Nephron (organoid): ENCODE data around the gene ATP2A3.

Experiments
- H3K27ac Mint-ChIP-seq, 3 experiments: 2 replicates each; pipeline ENCODE4 v1.8.0; 2020; ENCODE audit warnings: mixed read lengths in 3 of 3, mild to moderate bottlenecking in 2 of 3, moderate library complexity in 1 of 3
- H3K27me3 Mint-ChIP-seq: 2 replicates; pipeline ENCODE4 v1.8.0; 2021; ENCODE audit warnings: low read depth, mild to moderate bottlenecking, moderate library complexity, mixed read lengths
- H3K36me3 Mint-ChIP-seq: 2 replicates; pipeline ENCODE4 v1.8.0; 2020; ENCODE audit warnings: low read depth, mixed read lengths
- H3K4me1 Mint-ChIP-seq: 2 replicates; pipeline ENCODE4 v1.8.0; 2020; ENCODE audit warnings: mixed read lengths
- H3K4me3 Mint-ChIP-seq, 3 experiments: 2 replicates each; pipeline ENCODE4 v1.8.0; 2020; ENCODE audit warnings: mild to moderate bottlenecking in 3 of 3, mixed read lengths in 3 of 3, moderate library complexity in 2 of 3
- H3K9me3 Mint-ChIP-seq: 2 replicates; pipeline ENCODE4 v1.8.0; 2020; ENCODE audit warnings: mixed read lengths
- TF ChIP-seq, protein P1 (sequence below), 3 experiments: fragments of 200-600 bp; sonication (generic); IDR thresholded peaks; one replicate each; pipeline ENCODE4 v1.5.0; 2021; ENCODE audit warnings: antibody characterized with exemption in 3 of 3; ENCODE audit not compliant: unreplicated experiment in 3 of 3

Gene ATP2A3

DNA sequence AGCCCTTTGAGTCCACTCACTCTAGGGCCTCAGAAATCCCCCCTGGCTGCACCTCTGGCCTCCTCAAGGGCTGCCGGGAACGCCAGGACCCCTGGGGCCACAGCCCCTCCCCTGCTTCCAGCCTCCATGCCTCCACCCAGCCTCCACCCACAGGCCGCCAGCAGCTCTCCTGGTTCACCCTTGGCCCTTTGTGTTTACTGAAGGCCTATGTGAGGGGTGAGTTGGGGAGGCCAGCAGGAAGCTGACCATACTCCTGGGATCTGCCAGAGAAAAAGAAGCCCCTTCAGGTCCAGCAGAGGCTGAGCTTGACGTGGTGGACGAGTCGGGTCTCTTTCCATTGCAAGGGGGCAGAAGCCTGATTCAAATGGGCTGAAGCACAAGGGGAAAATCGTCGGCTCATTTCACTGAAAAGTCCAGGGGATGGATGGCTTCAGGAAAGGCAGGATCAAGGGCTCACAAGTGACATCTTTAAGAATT lies 18.3 kb upstream of the ATP2A3 start:
- H3K9me3 Mint-ChIP-seq, result peaks cover 5% of the 10 kb centered on the region
- TF ChIP-seq, protein P1, sequence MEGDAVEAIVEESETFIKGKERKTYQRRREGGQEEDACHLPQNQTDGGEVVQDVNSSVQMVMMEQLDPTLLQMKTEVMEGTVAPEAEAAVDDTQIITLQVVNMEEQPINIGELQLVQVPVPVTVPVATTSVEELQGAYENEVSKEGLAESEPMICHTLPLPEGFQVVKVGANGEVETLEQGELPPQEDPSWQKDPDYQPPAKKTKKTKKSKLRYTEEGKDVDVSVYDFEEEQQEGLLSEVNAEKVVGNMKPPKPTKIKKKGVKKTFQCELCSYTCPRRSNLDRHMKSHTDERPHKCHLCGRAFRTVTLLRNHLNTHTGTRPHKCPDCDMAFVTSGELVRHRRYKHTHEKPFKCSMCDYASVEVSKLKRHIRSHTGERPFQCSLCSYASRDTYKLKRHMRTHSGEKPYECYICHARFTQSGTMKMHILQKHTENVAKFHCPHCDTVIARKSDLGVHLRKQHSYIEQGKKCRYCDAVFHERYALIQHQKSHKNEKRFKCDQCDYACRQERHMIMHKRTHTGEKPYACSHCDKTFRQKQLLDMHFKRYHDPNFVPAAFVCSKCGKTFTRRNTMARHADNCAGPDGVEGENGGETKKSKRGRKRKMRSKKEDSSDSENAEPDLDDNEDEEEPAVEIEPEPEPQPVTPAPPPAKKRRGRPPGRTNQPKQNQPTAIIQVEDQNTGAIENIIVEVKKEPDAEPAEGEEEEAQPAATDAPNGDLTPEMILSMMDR (IDR thresholded peaks at IDR 0.05; ENCODE audit: unreplicated experiment in 3 of 3), result no peak
- H3K27ac Mint-ChIP-seq, result no peak overlapping the region
- H3K4me3 Mint-ChIP-seq, result no peak overlapping the region
- no peaks in the 10 kb centered on the region for H3K36me3 Mint-ChIP-seq
- no peaks in the 10 kb centered on the region for H3K4me1 Mint-ChIP-seq
- peaks cover 22% of the 10 kb centered on the region for H3K27me3 Mint-ChIP-seq

GRCh38 chr17:3982113-3982512 lies 17.9 kb upstream of the ATP2A3 start:
- Mint-ChIP-seq H3K9me3 (peaks cover 5% of the 10 kb centered on the region), H3K27ac (no peak overlapping the region), H3K27me3 (peaks cover 22% of the 10 kb centered on the region), H3K4me1 (no peaks in the 10 kb centered on the region), H3K4me3 (no peak overlapping the region), H3K36me3 (no peaks in the 10 kb centered on the region)
- TF ChIP-seq, protein P1 (IDR thresholded peaks at IDR 0.05; ENCODE audit: unreplicated experiment in 3 of 3), result no peak

DNA sequence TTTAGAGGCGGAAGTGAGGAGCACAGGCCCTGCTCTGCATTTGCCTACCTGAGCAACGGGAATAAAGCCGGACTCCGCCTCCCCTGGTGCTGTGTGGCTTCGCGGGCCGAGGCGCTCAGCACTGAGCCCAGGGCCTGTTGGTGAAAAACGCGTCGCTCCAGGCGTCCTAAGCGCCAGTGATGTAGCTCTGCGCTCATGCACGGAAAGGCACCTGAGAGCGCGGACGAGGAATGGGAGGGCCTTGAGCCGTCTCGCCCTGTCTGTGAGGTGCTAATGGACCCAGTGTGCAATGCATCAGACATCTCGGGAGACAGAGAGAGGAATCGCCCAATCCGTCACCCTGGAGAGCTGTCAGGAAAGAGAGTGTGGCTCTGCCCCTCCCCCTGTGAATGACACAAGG lies 17.2 kb upstream of the ATP2A3 start:
- TF ChIP-seq, protein P1 (IDR thresholded peaks at IDR 0.05; ENCODE audit: unreplicated experiment in 3 of 3), result no peak
- H3K27me3 Mint-ChIP-seq, result peaks cover 22% of the 10 kb centered on the region
- no peak overlapping the region for H3K4me3 Mint-ChIP-seq
- H3K9me3 Mint-ChIP-seq, result peaks cover 5% of the 10 kb centered on the region
- H3K27ac Mint-ChIP-seq, result peak overlapping the region in 1 of 3 experiments; percentile 53
- H3K4me1 Mint-ChIP-seq, result no peaks in the 10 kb centered on the region
- H3K36me3 Mint-ChIP-seq, result no peaks in the 10 kb centered on the region

GRCh38 chr17:3980381-3981014 lies 16.3 kb upstream of the ATP2A3 start:
- H3K4me3 Mint-ChIP-seq, result no peak overlapping the region
- H3K36me3 Mint-ChIP-seq, result no peaks in the 10 kb centered on the region
- H3K4me1 Mint-ChIP-seq, result no peaks in the 10 kb centered on the region
- H3K27me3 Mint-ChIP-seq, result peaks cover 22% of the 10 kb centered on the region
- peaks cover 5% of the 10 kb centered on the region for H3K9me3 Mint-ChIP-seq
- peak overlapping the region in 1 of 3 experiments; percentile 24 for H3K27ac Mint-ChIP-seq
- TF ChIP-seq, protein P1 (IDR thresholded peaks at IDR 0.05; ENCODE audit: unreplicated experiment in 3 of 3), result no peak

GRCh38 chr17:3979290-3979611 lies 15.0 kb upstream of the ATP2A3 start:
- H3K4me1 Mint-ChIP-seq, result no peaks in the 10 kb centered on the region
- no peak overlapping the region for H3K27ac Mint-ChIP-seq
- H3K36me3 Mint-ChIP-seq, result peaks cover 7% of the 10 kb centered on the region
- H3K4me3 Mint-ChIP-seq, result no peak overlapping the region
- peaks cover 22% of the 10 kb centered on the region for H3K27me3 Mint-ChIP-seq
- H3K9me3 Mint-ChIP-seq, result peaks cover 13% of the 10 kb centered on the region
- TF ChIP-seq, protein P1 (IDR thresholded peaks at IDR 0.05; ENCODE audit: unreplicated experiment in 3 of 3), result no peak
